T47D (cell line): ENCODE data around the gene WFDC1.

Experiments
- DNase-seq, 2 experiments: peaks; one replicate each; pipeline versions ENCODE4 v3.0.0 to v3.0.0-alpha.2; 2011 to 2012; ENCODE audit warnings: low read depth in 1 of 2, low spot score in 1 of 2
- JUND ChIP-seq: IDR thresholded peaks from 2 replicates; pipeline ENCODE4 v1.6.1; 2012; ENCODE audit warnings: low read depth
- in situ Hi-C: cut with HindIII; loops from 2 replicates; pipeline ENCODE4 v1.10.0; 2016; ENCODE audit warnings: low sequenced_read_pairs, low pct_unique_long_range_greater_than_20kb

The WFDC1 gene

GRCh38 chr16:84262031-84262430 lies 32.6 kb upstream of the WFDC1 start:
- in situ Hi-C loops: no loop called here
- no peak for TF ChIP-seq JUND
- no peak for DNase-seq

- in situ Hi-C loops: no loop called here
- no peak for TF ChIP-seq JUND
- DNase-seq: no peak
These were observed 31.7 kb upstream of the WFDC1 start for GRCh38 chr16:84262939-84263338.

DNA sequence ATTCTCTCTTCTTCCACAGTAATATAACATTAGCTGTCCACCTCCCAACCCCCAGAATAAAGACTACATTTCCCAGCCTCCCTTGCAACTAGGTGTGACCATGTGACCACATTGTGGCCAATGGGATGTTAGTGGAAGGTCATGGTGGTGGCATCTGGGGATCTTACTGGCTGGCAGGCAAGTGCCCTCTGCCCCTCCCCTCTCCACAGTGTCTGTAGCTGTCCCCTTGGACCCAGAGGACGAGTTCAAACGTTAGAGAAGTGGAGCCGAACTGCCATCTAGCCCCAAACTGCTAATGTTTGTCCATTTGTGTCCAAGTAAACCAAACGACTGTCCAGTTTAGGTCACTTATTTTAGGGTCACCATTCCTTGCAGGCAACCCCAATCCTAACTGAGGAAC lies 28.2 kb upstream of the WFDC1 start:
- in situ Hi-C loops: no loop called here
- peak; percentile 79 to 95 for DNase-seq
- no peak for TF ChIP-seq JUND

- no peak for TF ChIP-seq JUND
- no peak for DNase-seq
- in situ Hi-C loops: no loop called here
These were observed 27.3 kb upstream of the WFDC1 start for GRCh38 chr16:84267380-84267779.

GRCh38 chr16:84268291-84269040 lies 26.2 kb upstream of the WFDC1 start:
- TF ChIP-seq JUND: no peak
- in situ Hi-C loops: no loop called here
- DNase-seq: no peak

DNA sequence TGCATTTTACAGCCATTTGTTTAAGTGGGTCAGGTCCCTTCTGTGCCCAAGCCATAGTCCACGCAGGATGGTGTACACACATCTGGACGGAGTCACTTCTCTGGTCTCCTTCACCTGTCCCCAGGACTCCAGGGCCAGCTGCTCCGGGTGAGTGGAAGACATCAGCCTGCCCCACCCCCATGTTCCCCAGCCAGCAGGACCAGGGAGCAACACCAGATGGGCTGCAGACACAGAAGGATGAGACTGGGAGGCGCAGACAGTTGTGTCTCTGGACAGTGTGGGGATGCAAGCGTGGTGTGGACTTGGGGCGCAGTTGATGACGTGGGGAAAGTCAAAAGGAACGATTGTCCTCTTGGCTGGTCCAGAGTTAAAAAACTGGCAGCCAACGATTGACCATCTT lies 24.6 kb upstream of the WFDC1 start:
- no peak for DNase-seq
- TF ChIP-seq JUND: no peak
- in situ Hi-C loops: no loop called here

DNA sequence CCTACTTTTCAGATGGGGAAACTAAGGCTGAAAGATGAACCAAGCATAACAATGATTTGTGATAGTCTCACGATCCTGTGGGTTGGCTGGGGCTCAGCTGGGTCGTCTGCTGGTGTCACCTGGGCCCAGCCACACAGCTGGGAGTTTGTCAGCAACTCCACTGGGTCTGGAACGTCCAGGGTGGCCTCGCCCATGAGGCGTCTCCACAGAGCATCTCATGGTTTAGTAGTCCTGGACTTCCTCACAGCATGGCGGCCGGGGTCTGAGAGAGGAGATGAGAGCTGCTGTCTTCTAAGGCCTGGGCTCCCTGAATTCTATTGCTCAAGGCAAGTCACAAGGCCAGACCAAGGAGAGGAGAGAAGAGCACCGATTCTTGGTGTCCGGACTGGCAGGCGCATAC lies 24.1 kb upstream of the WFDC1 start:
- no peak for DNase-seq
- in situ Hi-C loops: no loop called here
- TF ChIP-seq JUND: no peak

DNA sequence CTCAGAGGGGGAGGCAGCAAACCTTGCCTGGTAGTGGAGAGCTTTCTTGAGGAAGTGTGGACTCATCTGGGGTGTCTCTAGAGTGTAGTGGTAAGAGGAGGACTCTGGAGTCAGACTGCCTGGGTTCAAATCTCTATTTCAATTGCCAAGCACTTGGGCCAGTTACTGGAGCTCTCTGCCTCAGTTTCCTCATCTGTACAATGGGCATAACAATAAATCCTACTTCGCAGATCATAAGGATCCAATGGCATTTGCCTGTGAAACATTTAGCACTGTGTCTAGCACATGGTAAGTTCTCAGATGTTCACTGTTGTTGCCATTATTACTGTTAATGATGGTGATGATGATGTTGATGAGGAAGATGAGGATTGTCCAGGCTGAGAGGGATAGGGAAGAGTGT lies 23.6 kb upstream of the WFDC1 start:
- DNase-seq: no peak
- in situ Hi-C loops: no loop called here
- no peak for TF ChIP-seq JUND

DNA sequence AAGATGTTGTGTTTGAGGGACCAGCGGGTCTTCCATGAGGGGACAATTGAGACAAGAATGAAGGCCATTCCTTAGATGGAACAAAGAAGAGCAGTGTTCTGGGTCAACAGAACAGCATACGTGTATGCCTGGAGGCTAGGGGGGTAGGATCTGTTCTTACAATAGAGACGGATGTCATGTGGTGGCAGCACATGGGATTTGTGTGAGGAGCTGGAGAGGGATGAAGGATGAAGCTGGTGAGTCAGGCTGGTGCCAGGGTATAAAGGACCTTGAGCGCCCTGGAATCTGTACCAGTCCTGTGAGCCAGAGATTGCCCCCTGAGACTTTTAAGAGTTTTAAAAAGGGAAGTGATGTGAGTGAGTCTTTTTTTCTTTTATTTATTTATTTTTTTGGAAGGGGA lies 22.8 kb upstream of the WFDC1 start:
- DNase-seq: no peak
- in situ Hi-C loops: no loop called here
- TF ChIP-seq JUND: no peak

- in situ Hi-C loops: no loop called here
These were observed 21.8 kb upstream of the WFDC1 start for GRCh38 chr16:84272740-84273320.

GRCh38 chr16:84274515-84274914 lies 20.2 kb upstream of the WFDC1 start:
- in situ Hi-C loops: no loop called here
- TF ChIP-seq JUND: no peak
- no peak for DNase-seq

More at GRCh38 chr16:84272740-84273320, 21.8 kb upstream of the WFDC1 start:
- no peak for TF ChIP-seq JUND
- DNase-seq: no peak

DNA sequence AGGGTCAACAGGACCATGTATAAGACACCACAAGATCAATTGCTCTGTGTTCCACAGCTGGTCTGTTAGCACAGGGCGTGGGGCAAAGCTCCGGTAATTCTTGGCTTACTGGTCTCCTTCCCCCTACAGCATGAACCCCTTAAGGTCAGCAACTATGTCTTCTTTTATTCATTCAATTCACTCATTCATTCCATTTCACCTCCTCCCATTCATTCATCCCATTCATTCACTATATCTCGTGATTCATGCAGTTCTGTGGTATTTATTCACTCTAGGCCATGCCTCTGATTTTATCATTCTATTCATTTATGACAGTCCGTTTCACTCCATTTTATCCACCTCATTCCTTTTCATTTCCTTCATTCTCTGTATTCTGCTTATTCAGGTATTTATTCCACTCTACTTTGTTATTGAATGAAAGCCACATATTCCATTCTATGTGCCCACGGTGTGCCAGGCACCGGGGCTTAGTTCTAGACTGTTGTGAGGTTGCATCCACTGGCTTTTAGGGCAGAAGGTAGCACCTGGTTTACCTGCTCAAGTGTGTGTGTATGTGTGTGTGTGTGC lies 19.0 kb upstream of the WFDC1 start:
- no peak for TF ChIP-seq JUND
- DNase-seq: no peak
- in situ Hi-C loops: no loop called here

DNA sequence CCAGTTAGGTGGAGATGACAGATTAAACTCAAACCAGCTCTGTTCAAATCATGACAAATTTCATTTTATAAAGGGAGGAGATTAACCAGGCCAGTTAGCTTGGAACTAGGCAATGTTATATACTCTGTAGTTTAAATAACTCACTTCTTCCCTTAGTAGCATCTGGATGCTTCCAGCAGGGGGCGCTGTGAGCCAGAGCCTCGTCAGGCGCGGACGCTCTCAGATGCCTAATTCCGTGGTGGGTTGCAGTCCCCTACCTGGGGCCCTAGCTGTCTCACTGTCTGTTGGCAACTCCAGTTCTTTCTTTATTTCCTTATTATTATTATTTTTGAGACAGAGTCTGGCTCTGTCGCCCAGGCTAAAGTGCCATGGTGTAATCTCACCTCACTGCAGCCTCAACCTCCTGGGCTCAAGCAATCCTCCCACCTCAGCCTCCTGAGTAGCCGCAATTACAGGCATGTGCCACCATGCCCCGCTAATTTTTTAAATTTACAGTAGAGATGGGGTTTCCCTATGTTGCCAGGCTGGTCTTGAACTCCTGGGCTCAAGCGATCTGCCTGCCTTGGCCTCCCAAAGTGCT lies 17.3 kb upstream of the WFDC1 start:
- in situ Hi-C loops: no loop called here

GRCh38 chr16:84278333-84278732 lies 16.3 kb upstream of the WFDC1 start:
- TF ChIP-seq JUND: no peak
- no peak for DNase-seq
- in situ Hi-C loops: no loop called here

More for the DNA sequence above, 17.3 kb upstream of the WFDC1 start:
- no peak for TF ChIP-seq JUND
- DNase-seq: peak; percentile 59 to 75
